Endometrial microvascular endothelial cells (primary cell): Measurements from ENCODE around the gene ACSM5. TPM values are rescaled to one million over a fixed set of nuclear protein-coding genes. Genes with fewer than 3 reads are reported as not detected.

Experiments used
- in situ Hi-C: cut with HindIII; loops from 2 replicates; pipeline ENCODE4 v1.10.0; 2017; ENCODE audit warnings: low sequenced_read_pairs, low pct_unique_long_range_greater_than_20kb; ENCODE audit errors: inconsistent ontology term
- total RNA-seq: library from RNA; depleted of rRNA; stranded (reverse); fragments of >200 nt; gene quantifications from one replicate; pipeline ENCODE4 v1.2.3, GENCODE V29; 2015; ENCODE audit errors: inconsistent ontology term

ACSM5 gene
- not detected for total RNA-seq

DNA sequence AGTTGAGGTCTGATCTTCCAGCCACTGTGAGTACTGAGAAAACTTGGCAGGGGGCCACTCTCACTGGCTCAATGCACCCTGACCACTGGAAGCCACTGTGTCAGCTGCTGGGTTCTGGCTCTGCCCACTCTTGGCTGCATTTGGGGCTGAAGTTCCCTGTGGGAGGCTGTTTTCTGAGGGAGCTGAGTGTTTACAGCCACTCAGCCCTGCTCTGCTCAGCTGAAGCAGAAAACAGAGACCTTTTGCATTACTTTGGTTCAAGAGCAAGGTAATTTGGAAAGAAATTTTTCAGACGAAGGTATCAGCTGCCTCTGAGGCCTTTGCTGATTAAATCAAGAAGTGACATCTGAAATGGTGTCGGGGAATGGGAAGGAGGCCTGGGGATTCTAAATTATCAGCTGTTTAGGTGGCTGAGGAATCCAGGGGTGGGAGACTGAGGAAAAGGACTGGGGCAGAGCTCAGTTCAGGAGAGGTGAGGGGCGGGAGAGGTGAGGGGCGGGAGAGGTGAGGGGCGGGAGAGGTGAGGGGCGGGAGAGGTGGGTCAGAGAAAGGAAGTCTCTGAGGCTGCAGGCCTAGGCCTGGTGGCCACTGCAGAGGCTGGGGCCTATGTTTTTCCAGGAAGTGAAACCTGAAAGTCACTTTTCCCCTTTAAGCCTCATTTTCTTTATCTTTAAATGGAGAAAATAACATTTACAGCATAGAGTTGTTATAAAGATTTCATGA, at the start of gene ACSM5:
TSS of gene ACSM5 (plus strand) at position 137 of the 723 bp plus-strand sequence. CDS start 1,951 bp downstream, outside the sequence.
- in situ Hi-C loops, result no loop called here

GRCh38 chr16:20359997-20360396, 49.3 kb upstream of the ACSM5 start:
- in situ Hi-C loops, result no loop called here

- in situ Hi-C loops, result no loop called here
Observed at GRCh38 chr16:20363191-20363590, 46.1 kb upstream of the ACSM5 start.

- in situ Hi-C loops, result no loop called here
Observed at GRCh38 chr16:20364051-20364450, 45.3 kb upstream of the ACSM5 start.

- in situ Hi-C loops, result no loop called here
Observed at GRCh38 chr16:20369452-20370054, 39.8 kb upstream of the ACSM5 start.

DNA sequence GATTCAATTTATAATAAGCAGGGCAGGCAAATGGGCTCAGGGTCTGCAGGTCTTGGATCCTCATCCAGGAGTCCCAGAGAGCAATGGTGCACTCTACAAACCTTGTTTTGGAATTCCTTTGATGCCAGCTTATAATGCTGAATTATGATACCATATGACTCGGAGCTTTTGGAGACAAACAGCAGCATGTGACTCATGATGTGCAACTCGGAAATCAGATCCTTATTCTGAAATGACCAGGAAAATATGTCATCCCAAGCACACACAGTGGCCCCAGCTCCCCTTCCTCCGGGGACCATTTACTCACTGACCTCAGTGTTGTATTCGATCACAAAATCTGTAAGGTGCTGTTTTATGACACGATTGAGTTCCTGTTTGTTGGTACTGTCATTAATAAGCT, 36.6 kb upstream of the ACSM5 start:
- in situ Hi-C loops, result no loop called here

DNA sequence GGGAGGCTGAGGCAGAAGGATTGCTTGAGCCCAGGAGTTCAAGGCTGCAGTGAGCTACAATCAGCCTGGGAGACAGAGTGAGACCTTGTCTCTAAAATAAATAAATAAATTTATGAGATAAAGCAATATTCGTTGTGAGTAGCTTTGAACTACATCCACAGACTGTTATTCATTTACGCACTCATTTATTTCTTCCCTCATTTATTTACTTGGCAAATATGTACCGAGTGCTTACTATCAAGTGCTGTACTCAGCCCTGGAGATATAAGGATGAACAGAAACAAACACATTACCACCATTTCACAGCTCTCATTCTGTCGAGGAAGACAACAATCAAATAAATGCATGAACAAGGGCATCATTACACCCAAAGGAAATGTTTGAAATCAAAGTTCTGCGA, 32.2 kb upstream of the ACSM5 start:
- in situ Hi-C loops, result no loop called here

DNA sequence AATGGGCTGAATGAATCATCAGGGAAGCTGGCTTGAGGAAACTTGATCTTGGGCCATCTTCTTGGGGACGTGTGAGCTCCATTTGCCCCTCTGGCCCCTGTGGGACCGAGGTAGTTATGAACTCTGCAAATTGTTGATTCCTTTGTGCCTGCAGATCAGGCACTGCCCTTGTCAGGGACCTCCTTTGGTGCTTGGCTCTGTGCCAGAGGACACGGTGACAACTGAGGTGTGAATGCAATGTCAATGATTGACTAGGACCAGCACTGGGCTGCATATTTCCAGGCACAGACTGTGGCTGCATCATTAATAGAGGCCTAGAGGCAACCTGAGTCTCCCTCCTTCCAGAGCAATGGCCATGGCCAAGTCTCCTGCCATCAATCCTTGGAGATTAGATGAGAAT, 28.6 kb upstream of the ACSM5 start:
- in situ Hi-C loops, result no loop called here

DNA sequence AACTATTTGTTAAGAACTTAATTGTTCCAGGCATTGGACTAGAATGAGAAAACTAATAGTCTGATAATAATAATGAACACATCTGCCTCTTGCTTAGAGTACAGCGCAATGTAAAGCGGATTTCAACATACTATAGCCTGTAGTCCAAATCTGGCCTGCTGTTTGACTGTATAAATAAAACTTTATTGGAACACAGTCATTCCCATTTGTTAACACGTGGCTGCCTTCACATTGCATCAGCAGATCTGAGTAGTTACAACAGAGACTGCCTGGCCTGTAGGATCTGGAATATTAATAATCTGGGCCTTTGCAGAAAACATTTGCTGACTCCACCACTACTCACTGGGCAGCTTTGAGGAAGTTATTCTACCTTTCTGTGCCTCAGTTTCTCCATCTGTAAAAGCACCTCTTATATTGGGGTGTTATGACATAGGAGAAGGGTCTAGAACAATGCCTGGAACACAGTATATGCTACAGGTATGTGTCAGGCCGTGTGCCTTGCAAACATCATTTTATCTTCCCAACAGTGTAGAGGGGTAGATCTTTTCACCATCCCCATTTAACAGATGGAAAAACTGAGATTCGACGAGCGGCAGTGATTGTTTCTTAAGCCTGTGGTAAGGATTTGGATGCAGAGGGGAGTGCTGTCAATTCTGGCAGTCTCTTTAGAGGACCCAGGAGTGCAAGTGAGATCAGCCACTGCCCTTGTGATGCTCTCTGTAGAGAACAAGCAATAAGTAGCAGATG, 27.0 kb upstream of the ACSM5 start:
- in situ Hi-C loops, result no loop called here

- in situ Hi-C loops, result no loop called here
Observed at GRCh38 chr16:20383106-20384029, 26.0 kb upstream of the ACSM5 start.

- in situ Hi-C loops, result no loop called here
Observed at GRCh38 chr16:20385844-20386832, 23.2 kb upstream of the ACSM5 start.

GRCh38 chr16:20387978-20388377, 21.4 kb upstream of the ACSM5 start:
- in situ Hi-C loops, result no loop called here

DNA sequence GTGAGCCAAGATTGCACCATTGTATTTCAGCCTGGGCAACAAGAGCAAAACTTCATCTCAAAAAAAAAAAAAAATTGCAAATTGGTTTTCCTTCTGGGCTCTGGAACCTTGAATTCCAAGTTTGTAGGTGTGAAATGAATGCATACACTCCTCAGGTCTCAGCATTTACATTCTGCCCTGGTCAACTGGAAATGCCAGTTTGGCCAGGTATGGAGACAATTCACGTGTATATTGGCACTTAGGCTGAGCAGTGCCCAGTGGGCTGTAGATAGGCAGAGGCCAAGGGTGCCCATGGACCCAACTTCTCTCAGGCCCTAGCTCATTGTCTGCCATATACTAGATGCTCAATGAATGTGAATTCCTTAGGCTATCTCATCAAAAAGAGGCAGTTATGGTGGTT, 20.5 kb upstream of the ACSM5 start:
- in situ Hi-C loops, result no loop called here

DNA sequence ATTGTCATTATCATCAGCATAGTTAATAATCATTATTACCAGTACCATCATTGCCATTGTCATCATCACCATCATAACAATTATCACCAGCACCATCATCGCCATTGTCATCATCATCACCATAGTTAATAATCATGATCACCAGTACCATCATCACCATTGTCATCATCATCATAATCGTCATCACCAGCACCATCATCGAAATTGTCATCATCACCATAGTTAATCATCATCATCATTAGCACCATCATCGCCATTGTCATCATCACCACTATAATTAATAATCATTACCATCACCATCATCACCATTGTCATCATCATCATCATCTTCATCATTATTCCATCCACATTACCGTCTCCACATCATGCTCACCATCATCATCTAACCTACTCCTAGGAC, 18.3 kb upstream of the ACSM5 start:
- in situ Hi-C loops, result no loop called here

GRCh38 chr16:20393801-20394577, 15.3 kb upstream of the ACSM5 start:
- in situ Hi-C loops, result no loop called here

DNA sequence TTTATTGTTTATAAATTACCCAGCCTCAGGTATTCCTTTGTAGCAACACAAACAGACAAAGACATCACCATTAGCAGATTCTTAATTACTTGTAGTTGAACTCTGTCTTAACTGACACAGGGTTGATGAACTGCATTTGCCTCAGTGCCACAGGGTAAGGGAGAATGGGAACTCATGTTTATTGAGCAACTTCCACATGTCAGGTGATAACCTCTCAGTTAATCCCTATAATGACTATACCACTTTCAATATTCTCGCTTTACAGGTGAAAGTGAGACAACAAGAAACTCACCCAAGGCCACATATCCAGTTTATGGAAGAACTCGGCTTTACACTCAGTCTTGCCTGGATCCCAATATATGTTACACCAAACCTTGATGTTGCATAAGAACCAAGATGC, 13.4 kb upstream of the ACSM5 start:
- in situ Hi-C loops, result no loop called here

DNA sequence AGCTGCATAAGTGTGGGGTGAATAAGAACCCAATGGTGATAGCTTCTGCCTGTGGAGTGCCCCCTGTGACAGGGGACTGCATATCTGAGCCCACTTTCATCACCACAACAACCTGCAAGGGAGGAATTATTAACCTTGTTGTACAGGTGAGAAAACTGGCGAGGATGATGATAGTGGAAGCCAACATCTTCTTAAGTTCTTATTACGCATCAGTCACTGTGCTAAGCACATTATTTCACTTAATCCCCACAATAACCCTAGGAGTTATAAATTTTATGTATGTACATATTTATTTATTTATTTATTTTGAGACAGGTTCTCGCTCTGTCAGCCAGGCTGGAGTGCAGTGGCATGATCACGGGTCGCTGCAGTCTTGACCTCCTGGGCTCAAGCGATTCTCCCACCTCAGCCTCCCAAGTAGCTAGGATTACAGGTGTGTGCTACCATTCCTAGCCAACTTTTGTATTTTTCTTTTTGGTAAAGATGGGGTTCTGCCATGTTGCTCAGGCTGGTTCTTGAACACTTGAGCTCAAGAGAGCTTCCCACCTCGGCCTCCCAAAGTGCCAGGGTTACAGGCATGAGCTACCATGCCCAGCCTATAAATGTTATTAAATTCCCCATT, 12.4 kb upstream of the ACSM5 start:
- in situ Hi-C loops, result no loop called here
